Right lobe of liver (tissue), 6 donors: ENCODE measurements around the gene NEB. TPM values are rescaled to one million over a fixed set of nuclear protein-coding genes. Genes with fewer than 3 reads are reported as not detected.

ENCODE experiments used
- ATAC-seq, 4 donors: fragments of 200-7000 bp; cut with Tn5 transposase; one replicate each; pipeline ENCODE4 v1.9.1; 2020; ENCODE audit warnings: mild to moderate bottlenecking in 4 of 4, moderate library complexity in 4 of 4
- DNase-seq, 3 donors: peaks; one replicate each; pipeline ENCODE4 v3.0.0-alpha.2; 2020
- H3K27ac ChIP-seq, 3 donors: fragments of 200-600 bp; one replicate each; pipeline ENCODE4 v1.8.0; 2022
- H3K27me3 ChIP-seq, 2 donors: fragments of 200-600 bp; one replicate each; pipeline ENCODE4 v1.8.0; 2022
- H3K36me3 ChIP-seq, 4 donors: fragments of 200-600 bp; sonication (generic) in 1 of 4; one replicate each; pipeline versions ENCODE4 v1.5.1 to v1.8.0; 2017 to 2022; ENCODE audit warnings: control low read depth in 1 of 4
- H3K4me1 ChIP-seq, 4 donors: fragments of 200-600 bp; sonication (generic) in 1 of 4; one replicate each; pipeline versions ENCODE4 v1.5.1 to v1.8.0; 2017 to 2022; ENCODE audit warnings: control low read depth in 1 of 4
- H3K4me3 ChIP-seq, 3 donors: fragments of 200-600 bp; one replicate each; pipeline ENCODE4 v1.8.0; 2022
- H3K9me3 ChIP-seq, 4 donors: fragments of 200-600 bp; sonication (generic) in 1 of 4; one replicate each; pipeline versions ENCODE4 v1.5.1 to v1.8.0; 2017 to 2022; ENCODE audit warnings: control low read depth in 1 of 4
- POLR2A ChIP-seq: fragments of 450-650 bp; IDR thresholded peaks from one replicate; pipeline ENCODE4 v1.6.1; 2017; ENCODE audit warnings: antibody characterized with exemption, mild to moderate bottlenecking
- WGBS: methylation state at CpG from one replicate; pipeline ENCODE4 v1.1.6; 2018; ENCODE audit warnings: low coverage, low lambda C conversion rate; ENCODE audit not compliant: insufficient coverage; ENCODE audit errors: missing lambda C conversion rate; 5-methylcytosine and 5-hydroxymethylcytosine counted together
- intact Hi-C, 2 donors: fragments of 100-400 bp; cut with DNase I; formaldehyde crosslinking; loops; one replicate each; pipeline versions ENCODE4 v1.11.2 to v1.14.1; 2022
- total RNA-seq, 6 experiments: library from RNA; depleted of rRNA in 2 of 6; stranded (reverse); fragments of >200 nt in 2 of 6; fragmentation: NEBNext Ultra II Directional in 3 of 6; extraction: Animal tissue kit (Norgen Biotek cat#: 25700) in 3 of 6; gene quantifications; one replicate each; pipeline versions ENCODE4 v1.1.0 to v1.2.4, GENCODE V29; 2016 to 2023
- TF ChIP-seq, protein P1 (sequence below), 4 donors: fragments of 200-600 bp in 3 of 4; fragments of 450-650 bp in 1 of 4; IDR thresholded peaks; one replicate each; pipeline versions ENCODE4 v1.5.1 to v1.8.0; 2016 to 2022; ENCODE audit warnings: antibody characterized with exemption in 4 of 4, mild to moderate bottlenecking in 2 of 4
- donor health status: DM: no; HTN: yes; CAD: no.
- donor health status: DM: no; HTN: no; CAD: no.
- donor health status: DM: no; HTN: no; CAD: no.
- donor health status: DM: no; HTN: yes; CAD: no.
- donor health status: DM: no; HTN: yes; CAD: no.

Gene NEB
- total RNA-seq, 6 experiments from 2014 or later = 1.3 to 23.1 (median 9.2) TPM

GRCh38 chr2:151476287-151476686, 258.0 kb downstream of the NEB start:
- WGBS = 94% methylated on average over 1 of the region's 1 CpG
- intact Hi-C loops = no loop called here
- H3K27ac ChIP-seq = no peak overlapping the region

GRCh38 chr2:151475071-151475470, 259.2 kb downstream of the NEB start:
- DNase-seq (no peak), ATAC-seq (no peak)
- no peak overlapping the region for H3K27ac ChIP-seq
- H3K4me3 ChIP-seq = no peak overlapping the region
- no peaks in the 10 kb centered on the region for H3K9me3 ChIP-seq
- no peaks in the 10 kb centered on the region for H3K4me1 ChIP-seq
- H3K27me3 ChIP-seq = no peaks in the 10 kb centered on the region
- intact Hi-C loops = no loop called here
- peaks cover 0 to 25% (median 12%) of the 10 kb centered on the region in 4 donors for H3K36me3 ChIP-seq
- WGBS = 49% methylated on average over 2 of the region's 2 CpGs
- TF ChIP-seq POLR2A = no peak
- TF ChIP-seq, protein P1, sequence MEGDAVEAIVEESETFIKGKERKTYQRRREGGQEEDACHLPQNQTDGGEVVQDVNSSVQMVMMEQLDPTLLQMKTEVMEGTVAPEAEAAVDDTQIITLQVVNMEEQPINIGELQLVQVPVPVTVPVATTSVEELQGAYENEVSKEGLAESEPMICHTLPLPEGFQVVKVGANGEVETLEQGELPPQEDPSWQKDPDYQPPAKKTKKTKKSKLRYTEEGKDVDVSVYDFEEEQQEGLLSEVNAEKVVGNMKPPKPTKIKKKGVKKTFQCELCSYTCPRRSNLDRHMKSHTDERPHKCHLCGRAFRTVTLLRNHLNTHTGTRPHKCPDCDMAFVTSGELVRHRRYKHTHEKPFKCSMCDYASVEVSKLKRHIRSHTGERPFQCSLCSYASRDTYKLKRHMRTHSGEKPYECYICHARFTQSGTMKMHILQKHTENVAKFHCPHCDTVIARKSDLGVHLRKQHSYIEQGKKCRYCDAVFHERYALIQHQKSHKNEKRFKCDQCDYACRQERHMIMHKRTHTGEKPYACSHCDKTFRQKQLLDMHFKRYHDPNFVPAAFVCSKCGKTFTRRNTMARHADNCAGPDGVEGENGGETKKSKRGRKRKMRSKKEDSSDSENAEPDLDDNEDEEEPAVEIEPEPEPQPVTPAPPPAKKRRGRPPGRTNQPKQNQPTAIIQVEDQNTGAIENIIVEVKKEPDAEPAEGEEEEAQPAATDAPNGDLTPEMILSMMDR (IDR thresholded peaks at IDR 0.05) = no peak

More at GRCh38 chr2:151476287-151476686, 258.0 kb downstream of the NEB start:
- TF ChIP-seq, protein P1 (IDR thresholded peaks at IDR 0.05) = no peak
- no peak for TF ChIP-seq POLR2A
- Histone ChIP-seq H3K27me3 (no peaks in the 10 kb centered on the region), H3K9me3 (no peaks in the 10 kb centered on the region), H3K4me1 (no peaks in the 10 kb centered on the region), H3K36me3 (peaks cover 0 to 20% (median 3%) of the 10 kb centered on the region in 4 donors), H3K4me3 (no peak overlapping the region)
- DNase-seq (no peak), ATAC-seq (no peak)

DNA sequence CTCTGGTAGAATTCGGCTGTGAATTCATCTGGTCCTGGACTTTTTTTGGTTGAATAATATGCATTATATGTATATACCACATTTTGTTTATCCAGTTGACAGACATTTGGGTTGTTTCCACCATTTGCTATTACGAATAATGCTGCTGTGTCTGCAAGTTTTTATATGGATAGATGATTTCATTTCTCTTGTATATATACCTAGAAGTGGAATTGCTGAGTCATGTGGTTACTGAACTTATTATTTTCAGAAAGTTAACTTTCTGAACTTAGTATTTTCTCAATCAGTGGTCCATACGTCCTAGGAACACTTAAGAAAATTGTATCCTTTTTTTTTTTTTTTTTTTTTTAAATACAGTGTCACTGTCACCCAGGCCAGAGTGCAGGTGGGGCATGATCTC, 261.3 kb downstream of the NEB start:
- H3K27me3 ChIP-seq = no peaks in the 10 kb centered on the region
- no peaks in the 10 kb centered on the region for H3K9me3 ChIP-seq
- H3K4me1 ChIP-seq = no peaks in the 10 kb centered on the region
- DNase-seq = no peak
- 83% methylated on average over 3 of the region's 3 CpGs for WGBS
- peaks cover 4 to 45% (median 22%) of the 10 kb centered on the region in 4 donors for H3K36me3 ChIP-seq
- no peak overlapping the region for H3K4me3 ChIP-seq
- no peak overlapping the region for H3K27ac ChIP-seq
- TF ChIP-seq, protein P1 (IDR thresholded peaks at IDR 0.05) = no peak
- no peak for TF ChIP-seq POLR2A
- intact Hi-C loops = no loop called here
- ATAC-seq = no peak

DNA sequence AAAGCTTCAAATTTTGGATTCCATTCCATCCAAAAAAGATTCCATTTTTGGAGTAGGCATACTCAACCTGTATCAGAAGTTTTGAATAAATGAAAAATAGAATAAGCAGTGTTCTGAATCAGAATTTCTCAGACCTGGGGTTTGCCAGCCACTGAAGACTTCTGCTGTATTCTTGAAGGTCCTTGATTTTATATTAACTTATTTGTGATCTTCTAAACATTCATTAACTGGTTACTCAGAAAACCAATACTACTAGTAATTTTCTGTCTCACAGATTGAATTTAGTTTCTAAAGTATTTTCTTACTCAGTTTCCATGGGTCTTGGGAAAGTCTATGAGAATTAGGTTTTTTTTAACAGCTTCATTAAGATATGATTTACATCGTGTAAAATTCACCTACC, 263.7 kb downstream of the NEB start:
- 93% methylated on average over 1 of the region's 1 CpG for WGBS

More for the DNA sequence above, 263.7 kb downstream of the NEB start:
- DNase-seq (no peak), ATAC-seq (no peak)
- Histone ChIP-seq H3K4me3 (no peak overlapping the region), H3K27me3 (no peaks in the 10 kb centered on the region), H3K4me1 (no peaks in the 10 kb centered on the region), H3K27ac (no peak overlapping the region), H3K9me3 (no peaks in the 10 kb centered on the region), H3K36me3 (peaks cover 4 to 44% (median 22%) of the 10 kb centered on the region in 4 donors)
- intact Hi-C loops = no loop called here
- TF ChIP-seq, protein P1 (IDR thresholded peaks at IDR 0.05) = no peak
- TF ChIP-seq POLR2A = no peak
